Thyroid gland (tissue), 4 donors: ENCODE results near the gene KCNE1.

ENCODE experiments used
- POLR2A ChIP-seq, 2 donors: fragments of 450-650 bp; IDR thresholded peaks; one replicate each; pipeline ENCODE4 v1.6.1; 2017; ENCODE audit warnings: antibody characterized with exemption in 2 of 2, mild to moderate bottlenecking in 2 of 2, moderate library complexity in 1 of 2
- TF ChIP-seq, protein P1 (sequence below), 6 experiments: fragments of 200-600 bp in 3 of 6; fragments of 450-650 bp in 3 of 6; sonication (generic) in 3 of 6; IDR thresholded peaks; one replicate each; pipeline ENCODE4 v1.5.1; 2016 to 2019; ENCODE audit warnings: antibody characterized with exemption in 6 of 6, mild to moderate bottlenecking in 2 of 6, inconsistent platforms in 1 of 6, moderate library complexity in 1 of 6

DNA sequence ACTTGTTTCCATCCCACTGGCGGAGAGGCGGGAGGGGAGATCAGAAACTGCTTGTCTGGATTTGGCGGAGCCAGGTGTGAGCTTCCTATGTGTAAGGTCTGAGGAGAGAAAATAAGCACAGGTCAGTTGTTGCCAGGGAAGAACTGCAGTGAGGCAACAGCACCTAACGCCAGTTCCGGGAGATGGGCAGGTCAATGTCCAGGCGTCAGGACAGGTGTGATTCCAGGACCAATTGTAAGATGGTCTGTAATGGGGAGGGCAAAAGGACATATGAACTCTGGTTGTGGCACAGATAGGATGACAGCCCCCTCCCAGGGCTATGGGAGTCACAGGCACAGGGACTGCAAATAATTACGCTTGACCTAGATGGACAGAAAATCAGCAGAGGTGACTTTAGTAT lies 9.6 kb upstream of the KCNE1 start:
- TF ChIP-seq, protein P1, sequence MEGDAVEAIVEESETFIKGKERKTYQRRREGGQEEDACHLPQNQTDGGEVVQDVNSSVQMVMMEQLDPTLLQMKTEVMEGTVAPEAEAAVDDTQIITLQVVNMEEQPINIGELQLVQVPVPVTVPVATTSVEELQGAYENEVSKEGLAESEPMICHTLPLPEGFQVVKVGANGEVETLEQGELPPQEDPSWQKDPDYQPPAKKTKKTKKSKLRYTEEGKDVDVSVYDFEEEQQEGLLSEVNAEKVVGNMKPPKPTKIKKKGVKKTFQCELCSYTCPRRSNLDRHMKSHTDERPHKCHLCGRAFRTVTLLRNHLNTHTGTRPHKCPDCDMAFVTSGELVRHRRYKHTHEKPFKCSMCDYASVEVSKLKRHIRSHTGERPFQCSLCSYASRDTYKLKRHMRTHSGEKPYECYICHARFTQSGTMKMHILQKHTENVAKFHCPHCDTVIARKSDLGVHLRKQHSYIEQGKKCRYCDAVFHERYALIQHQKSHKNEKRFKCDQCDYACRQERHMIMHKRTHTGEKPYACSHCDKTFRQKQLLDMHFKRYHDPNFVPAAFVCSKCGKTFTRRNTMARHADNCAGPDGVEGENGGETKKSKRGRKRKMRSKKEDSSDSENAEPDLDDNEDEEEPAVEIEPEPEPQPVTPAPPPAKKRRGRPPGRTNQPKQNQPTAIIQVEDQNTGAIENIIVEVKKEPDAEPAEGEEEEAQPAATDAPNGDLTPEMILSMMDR (IDR thresholded peaks at IDR 0.05) = no peak
- TF ChIP-seq POLR2A (IDR thresholded peaks at IDR 0.05) = no peak
